H1 (cell line): Measurements from ENCODE around the gene SLC39A6. TPM values are rescaled to one million over a fixed set of nuclear protein-coding genes. Genes with fewer than 3 reads are reported as not detected.

Source experiments
- ATF2 ChIP-seq: IDR thresholded peaks from 2 replicates; pipeline ENCODE4 v1.6.1; 2012; ENCODE audit warnings: low read length, inconsistent platforms
- CHD7 ChIP-seq: fragments of 300-600 bp; sonication (generic); IDR thresholded peaks from 2 replicates; pipeline ENCODE4 v1.7.1; 2012; ENCODE audit warnings: low read length, moderate library complexity, mild to moderate bottlenecking, inconsistent platforms; ENCODE audit not compliant: insufficient replicate concordance
- FOSL1 ChIP-seq: IDR thresholded peaks from 2 replicates; pipeline ENCODE4 v1.6.1; 2011; ENCODE audit warnings: mild to moderate bottlenecking, low read depth, low read length, moderate library complexity; ENCODE audit not compliant: insufficient read depth
- POLR2A ChIP-seq, 2 experiments: IDR thresholded peaks; 1 replicate in 1 of 2; 2 replicates in 1 of 2; pipeline ENCODE4 v1.6.1; 2011; ENCODE audit warnings: low read depth in 2 of 2, low read length in 2 of 2, mild to moderate bottlenecking in 2 of 2; ENCODE audit errors: control extremely low read depth in 1 of 2
- POU5F1 ChIP-seq: IDR thresholded peaks from 2 replicates; pipeline ENCODE4 v1.6.1; 2011; ENCODE audit warnings: low read depth, mild to moderate bottlenecking, low read length, moderate library complexity
- RAD21 ChIP-seq, 2 experiments: IDR thresholded peaks in 1 of 2; conservative IDR thresholded peaks in 1 of 2; 2 replicates each; pipeline ENCODE4 v1.6.1; 2011; ENCODE audit warnings: low read depth in 2 of 2, low read length in 2 of 2, improper control_type of control experiment in 1 of 2, inconsistent platforms in 1 of 2, mild to moderate bottlenecking in 1 of 2, moderate library complexity in 1 of 2
- polyA plus RNA-seq, 7 experiments: library from polyadenylated mRNA; depleted of rRNA in 3 of 7; stranded (reverse) in 5 of 7; unstranded in 2 of 7; fragments of >200 nt in 5 of 7; fragments of 200-250 nt in 2 of 7; gene quantifications; 1 replicate in 5 of 7; 2 replicates in 1 of 7; 4 replicates in 1 of 7; pipeline versions ENCODE4 v1.2.1 to v1.2.3, GENCODE V29; 2011 to 2013; ENCODE audit warnings: missing spikeins in 2 of 7, mixed read lengths in 2 of 7
- total RNA-seq: library from RNA; stranded (reverse); fragmentation: NEBNext Ultra II Directional; extraction: Animal tissue kit (Norgen Biotek cat#: 25700); gene quantifications from 2 replicates; pipeline ENCODE4 v1.2.1, GENCODE V29; 2021

The SLC39A6 gene
- total and polyA plus RNA-seq, 2 of the 8 experiments (the other 6 are each of a cell fraction or from before 2014, with no cell fraction given), result 36.8 to 55.4 TPM

- TF ChIP-seq FOSL1 (no peak), CHD7 (no peak), POLR2A (IDR thresholded peaks at IDR 0.05; ENCODE audit: control extremely low read depth in 1 of 2, low read depth in 2 of 2, low read length in 2 of 2) (no peak), POU5F1 (no peak), ATF2 (no peak), RAD21 (IDR thresholded peaks at IDR 0.05 in 1 of 2, conservative IDR thresholded peaks at IDR 0.05 in 1 of 2; ENCODE audit: low read depth in 2 of 2, low read length in 2 of 2) (no peak)
Observed at GRCh38 chr18:36142751-36143150, 13.6 kb upstream of the SLC39A6 start (continued).
